Activated CD4-positive, alpha-beta T cell treated with anti-CD3 and anti-CD28 coated beads for 36 hours (primary cell): Measurements from ENCODE around the gene CIZ1. TPM values are rescaled to one million over a fixed set of nuclear protein-coding genes. Genes with fewer than 3 reads are reported as not detected.
"Not testable (repeated sequence)": the region's sequence is repeated elsewhere in the genome, so short reads cannot be mapped to it uniquely, and the experiment has no call there.

Experiments
- ATAC-seq: fragments of 200-7000 bp; cut with Tn5 transposase; one replicate; pipeline ENCODE4 v1.10.0; 2021; ENCODE audit warnings: mild to moderate bottlenecking, moderate library complexity
- CTCF ChIA-PET: fragments of 350-600 bp; sonication (Branson Sonifier 250); formaldehyde crosslinking; loops from one replicate; lab custom pipeline; 2021; ENCODE audit warnings: antibody characterized with exemption; lab: Charles Lee
- POLR2A ChIA-PET: fragments of 350-600 bp; sonication (Branson Sonifier 250); formaldehyde crosslinking; loops from one replicate; lab custom pipeline; 2021; ENCODE audit warnings: antibody characterized with exemption, inconsistent platforms; lab: Charles Lee
- DNase-seq: peaks from one replicate; pipeline ENCODE4 v3.0.0-alpha.2; 2020
- H3K27ac Mint-ChIP-seq: one replicate; pipeline ENCODE4 v1.8.0; 2021; ENCODE audit warnings: mixed read lengths
- H3K27me3 Mint-ChIP-seq: one replicate; pipeline ENCODE4 v1.8.0; 2021; ENCODE audit warnings: mixed read lengths
- H3K36me3 Mint-ChIP-seq: one replicate; pipeline ENCODE4 v1.8.0; 2021; ENCODE audit warnings: low read depth, mixed read lengths
- H3K4me1 Mint-ChIP-seq: one replicate; pipeline ENCODE4 v1.8.0; 2021; ENCODE audit warnings: mixed read lengths
- H3K4me3 Mint-ChIP-seq: one replicate; pipeline ENCODE4 v1.8.0; 2021; ENCODE audit warnings: mild to moderate bottlenecking, moderate library complexity, mixed read lengths
- H3K9me3 Mint-ChIP-seq: one replicate; pipeline ENCODE4 v1.8.0; 2021; ENCODE audit warnings: low read depth, mixed read lengths
- intact Hi-C, 2 experiments: fragments of 100-400 bp; cut with DNase I in 1 of 2; cut with micrococcal nuclease in 1 of 2; formaldehyde crosslinking; loops; one replicate each; pipeline versions ENCODE4 v1.14.2 to v1.15.1; 2022 to 2024; cut with DNase I, micrococcal nuclease
- total RNA-seq, 2 experiments: library from RNA; stranded (reverse); gene quantifications; one replicate each; pipeline ENCODE4 v1.2.3, GENCODE V29; 2021

Gene CIZ1
- total RNA-seq, 2 experiments from 2014 or later = 79.5 to 110 TPM

DNA sequence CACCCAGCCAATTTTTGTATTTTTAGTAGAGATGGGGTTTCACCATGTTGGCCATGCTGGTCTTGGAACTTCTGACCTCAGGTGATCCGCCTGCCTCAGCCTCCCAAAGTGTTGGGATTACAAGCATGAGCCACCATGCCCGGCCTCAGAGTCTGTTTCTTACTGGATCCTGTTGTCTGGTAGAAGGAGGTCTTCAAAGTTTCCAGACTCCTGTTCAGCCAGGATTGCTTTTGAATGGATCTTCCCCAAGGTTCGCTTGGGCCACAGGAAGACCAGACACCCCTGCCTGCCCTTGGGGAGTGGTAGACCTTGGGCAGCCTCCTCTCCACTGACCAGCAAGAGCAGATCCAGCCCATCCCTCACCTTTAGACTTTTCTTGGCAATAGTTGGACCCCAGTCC is 49.8 kb downstream of the CIZ1 start:
- Mint-ChIP-seq H3K36me3 (no peaks in the 10 kb centered on the region), H3K4me3 (no peak overlapping the region), H3K9me3 (no peaks in the 10 kb centered on the region), H3K4me1 (peaks cover 9% of the 10 kb centered on the region), H3K27ac (no peak overlapping the region), H3K27me3 (no peaks in the 10 kb centered on the region)
- DNase-seq (no peak), ATAC-seq (no peak)
- intact Hi-C loops = no loop called here
- ChIA-PET POLR2A (no interaction called here), CTCF (interaction anchor here (0.6 to 2.4 kb wide), 2 partner anchors 9 to 17 kb away, joined by 3 to 6 read pairs; no protein-coding TSS in a partner anchor)

- ATAC-seq (no peak), DNase-seq (no peak)
- no peak overlapping the region for H3K27ac Mint-ChIP-seq
- intact Hi-C loops = no loop called here
- H3K4me3 Mint-ChIP-seq = no peak overlapping the region
- ChIA-PET CTCF (no interaction called here), POLR2A (no interaction called here)
- peaks cover 10% of the 10 kb centered on the region for H3K4me1 Mint-ChIP-seq
- no peaks in the 10 kb centered on the region for H3K9me3 Mint-ChIP-seq
- no peaks in the 10 kb centered on the region for H3K27me3 Mint-ChIP-seq
- H3K36me3 Mint-ChIP-seq = no peaks in the 10 kb centered on the region
Observed at GRCh38 chr9:128139621-128140020, 51.8 kb downstream of the CIZ1 start.

GRCh38 chr9:128138001-128138400 is 53.4 kb downstream of the CIZ1 start:
- POLR2A ChIA-PET = no interaction called here

DNA sequence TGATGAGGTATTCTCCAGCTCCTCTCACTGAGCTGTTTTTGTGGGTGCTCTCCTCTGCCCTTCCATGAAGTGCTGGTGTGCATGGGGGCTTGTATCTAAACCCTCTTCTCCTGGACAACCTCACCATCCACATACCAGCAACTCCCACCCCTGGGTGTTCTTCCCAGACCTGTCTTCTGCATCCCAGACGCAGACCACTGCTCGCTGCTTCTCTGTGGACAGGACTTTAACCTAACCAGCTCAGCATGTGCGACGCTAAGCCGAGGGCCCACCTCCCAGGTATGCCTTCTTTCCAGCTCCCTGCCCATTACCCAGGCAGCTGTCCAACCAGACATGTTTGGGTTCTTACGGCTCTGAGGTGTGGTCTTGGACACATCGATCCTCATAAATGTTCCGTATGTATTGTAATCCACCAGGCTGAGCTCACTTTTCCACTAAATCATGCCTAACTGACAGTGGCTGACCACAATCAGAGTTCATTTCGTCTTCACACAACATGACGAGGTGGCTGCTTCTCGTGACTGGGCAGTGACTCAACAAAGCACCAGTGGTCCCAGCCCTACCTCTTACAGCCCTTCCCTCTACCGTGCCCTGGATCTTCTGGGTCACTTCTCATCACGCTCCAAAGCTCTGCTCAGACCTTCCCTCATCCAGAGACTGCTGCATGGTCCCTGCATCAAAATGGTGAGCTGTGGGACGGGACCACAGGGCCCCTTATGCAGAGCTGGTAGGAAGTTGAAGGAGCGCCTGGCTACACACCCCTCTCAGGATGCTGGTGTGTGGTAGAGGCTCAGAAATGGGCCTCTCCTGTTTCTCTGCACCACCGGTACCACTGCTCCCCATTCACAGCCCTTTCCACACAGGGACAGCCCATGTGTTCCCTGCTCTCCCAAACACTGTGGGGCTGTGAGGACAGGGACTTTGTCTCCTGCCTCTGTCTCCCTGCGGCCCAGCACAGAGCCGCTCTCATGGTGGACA is 54.3 kb downstream of the CIZ1 start:
- intact Hi-C loops = no loop called here
- DNase-seq (no peak), ATAC-seq (no peak)
- Mint-ChIP-seq H3K4me3 (no peak overlapping the region), H3K4me1 (peaks cover 5% of the 10 kb centered on the region), H3K36me3 (no peaks in the 10 kb centered on the region), H3K27me3 (no peaks in the 10 kb centered on the region), H3K27ac (no peak overlapping the region), H3K9me3 (no peaks in the 10 kb centered on the region)
- ChIA-PET CTCF (interaction anchor here (1.2 kb wide), 1 partner anchor 11 kb away, joined by 3 read pairs; no protein-coding TSS in a partner anchor), POLR2A (interaction anchor here (0.6 kb wide), 1 partner anchor 811 kb away, joined by 7 read pairs; no protein-coding TSS in a partner anchor)

More at GRCh38 chr9:128138001-128138400, 53.4 kb downstream of the CIZ1 start:
- H3K9me3 Mint-ChIP-seq = no peaks in the 10 kb centered on the region
- H3K36me3 Mint-ChIP-seq = no peaks in the 10 kb centered on the region
- ATAC-seq = no peak
- CTCF ChIA-PET = no interaction called here
- no peak overlapping the region for H3K4me3 Mint-ChIP-seq
- no peak overlapping the region for H3K27ac Mint-ChIP-seq
- H3K27me3 Mint-ChIP-seq = no peaks in the 10 kb centered on the region
- intact Hi-C loops = no loop called here
- no peak for DNase-seq
- H3K4me1 Mint-ChIP-seq = peaks cover 8% of the 10 kb centered on the region

- POLR2A ChIA-PET, H3K27ac Mint-ChIP-seq, H3K4me1 Mint-ChIP-seq, CTCF ChIA-PET, H3K4me3 Mint-ChIP-seq, H3K36me3 Mint-ChIP-seq, H3K9me3 Mint-ChIP-seq, DNase-seq, H3K27me3 Mint-ChIP-seq, intact Hi-C loops, ATAC-seq: not testable (repeated sequence)
Observed at GRCh38 chr9:128135561-128135960, 55.8 kb downstream of the CIZ1 start.

GRCh38 chr9:128132139-128132538 is 59.2 kb downstream of the CIZ1 start:
- DNase-seq, POLR2A ChIA-PET, H3K27ac Mint-ChIP-seq, ATAC-seq, H3K9me3 Mint-ChIP-seq, intact Hi-C loops, H3K36me3 Mint-ChIP-seq, H3K27me3 Mint-ChIP-seq, H3K4me3 Mint-ChIP-seq: not testable (repeated sequence)
- peaks cover 11% of the 10 kb centered on the region for H3K4me1 Mint-ChIP-seq
- CTCF ChIA-PET = interaction anchor here (0.6 to 1.6 kb wide), 2 partner anchors 15 to 428 kb away, joined by 3 to 6 read pairs; no protein-coding TSS in a partner anchor

DNA sequence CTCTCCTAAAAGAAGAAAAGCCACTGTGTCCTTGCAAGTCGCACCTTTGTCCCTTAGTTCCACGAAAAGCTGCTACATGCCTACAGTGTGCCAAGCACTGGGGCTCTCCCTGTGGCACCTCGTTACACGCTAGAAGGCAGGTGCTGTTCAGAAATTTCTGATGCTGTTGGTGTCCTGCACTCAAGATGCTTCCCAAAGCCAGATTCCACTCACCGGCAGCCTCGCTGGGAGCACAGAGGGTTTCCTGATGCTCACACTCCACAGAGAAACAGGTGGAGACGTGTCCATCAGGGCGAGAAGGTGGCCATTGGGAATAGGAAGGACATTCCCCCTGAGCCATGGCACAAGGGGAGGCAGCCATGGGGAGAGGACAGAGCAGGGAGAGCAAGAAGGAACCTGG is 60.0 kb downstream of the CIZ1 start:
- H3K27me3 Mint-ChIP-seq, intact Hi-C loops, ATAC-seq, H3K27ac Mint-ChIP-seq, DNase-seq, H3K9me3 Mint-ChIP-seq, H3K4me3 Mint-ChIP-seq, CTCF ChIA-PET, H3K36me3 Mint-ChIP-seq, POLR2A ChIA-PET: not testable (repeated sequence)
- peaks cover 12% of the 10 kb centered on the region for H3K4me1 Mint-ChIP-seq

GRCh38 chr9:128130651-128131050 is 60.7 kb downstream of the CIZ1 start:
- H3K27me3 Mint-ChIP-seq, POLR2A ChIA-PET, H3K27ac Mint-ChIP-seq, H3K36me3 Mint-ChIP-seq, DNase-seq, ATAC-seq, H3K4me3 Mint-ChIP-seq, H3K9me3 Mint-ChIP-seq, intact Hi-C loops: not testable (repeated sequence)
- CTCF ChIA-PET = interaction anchor here (0.6 kb wide), 1 partner anchor 19 kb away, joined by 4 read pairs; no protein-coding TSS in a partner anchor
- peaks cover 19% of the 10 kb centered on the region for H3K4me1 Mint-ChIP-seq

DNA sequence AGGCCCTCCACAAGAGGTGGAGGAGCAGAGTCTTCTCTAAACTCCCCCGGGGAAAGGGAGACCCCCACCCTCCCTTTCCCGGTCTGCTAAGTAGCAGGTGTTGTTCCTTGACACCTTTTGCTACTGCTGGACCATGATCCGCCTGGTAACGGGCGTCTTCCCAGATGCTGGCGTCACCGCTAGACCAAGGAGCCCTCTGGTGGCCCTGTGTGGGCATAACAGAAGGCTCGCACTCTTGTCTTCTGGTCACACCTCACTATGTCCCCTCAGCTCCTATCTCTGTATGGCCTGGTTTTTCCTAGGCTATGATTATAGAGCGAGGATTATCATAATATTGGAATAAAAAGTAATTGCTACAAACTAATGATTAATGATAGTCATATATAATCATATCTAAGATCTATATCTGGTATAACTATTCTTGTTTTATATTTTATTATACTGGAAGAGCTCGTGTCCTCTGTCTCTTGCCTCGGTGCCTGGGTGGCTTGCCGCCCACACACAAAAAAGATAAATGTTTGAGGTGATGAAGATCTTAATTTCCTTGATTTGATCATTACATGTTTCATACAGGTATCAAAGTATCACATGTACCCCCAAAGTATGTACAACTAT is 61.3 kb downstream of the CIZ1 start:
- peak; percentile 75 for DNase-seq
- ATAC-seq, H3K36me3 Mint-ChIP-seq, H3K27ac Mint-ChIP-seq, H3K9me3 Mint-ChIP-seq, H3K4me3 Mint-ChIP-seq, H3K27me3 Mint-ChIP-seq, POLR2A ChIA-PET: not testable (repeated sequence)
- CTCF ChIA-PET = interaction anchor here (0.6 kb wide), 1 partner anchor 20 kb away, joined by 4 read pairs; no protein-coding TSS in a partner anchor
- intact Hi-C loops = loop anchor here (2.0 to 5.0 kb wide), 7 partner anchors 31 to 908 kb away; partner anchors contain the start of genes BBLN (in 1 of the 2), CIZ1 (in 1 of the 2), COQ4 (in 1 of the 2) and DPM2 (in 1 of the 2)
- H3K4me1 Mint-ChIP-seq = peaks cover 24% of the 10 kb centered on the region

DNA sequence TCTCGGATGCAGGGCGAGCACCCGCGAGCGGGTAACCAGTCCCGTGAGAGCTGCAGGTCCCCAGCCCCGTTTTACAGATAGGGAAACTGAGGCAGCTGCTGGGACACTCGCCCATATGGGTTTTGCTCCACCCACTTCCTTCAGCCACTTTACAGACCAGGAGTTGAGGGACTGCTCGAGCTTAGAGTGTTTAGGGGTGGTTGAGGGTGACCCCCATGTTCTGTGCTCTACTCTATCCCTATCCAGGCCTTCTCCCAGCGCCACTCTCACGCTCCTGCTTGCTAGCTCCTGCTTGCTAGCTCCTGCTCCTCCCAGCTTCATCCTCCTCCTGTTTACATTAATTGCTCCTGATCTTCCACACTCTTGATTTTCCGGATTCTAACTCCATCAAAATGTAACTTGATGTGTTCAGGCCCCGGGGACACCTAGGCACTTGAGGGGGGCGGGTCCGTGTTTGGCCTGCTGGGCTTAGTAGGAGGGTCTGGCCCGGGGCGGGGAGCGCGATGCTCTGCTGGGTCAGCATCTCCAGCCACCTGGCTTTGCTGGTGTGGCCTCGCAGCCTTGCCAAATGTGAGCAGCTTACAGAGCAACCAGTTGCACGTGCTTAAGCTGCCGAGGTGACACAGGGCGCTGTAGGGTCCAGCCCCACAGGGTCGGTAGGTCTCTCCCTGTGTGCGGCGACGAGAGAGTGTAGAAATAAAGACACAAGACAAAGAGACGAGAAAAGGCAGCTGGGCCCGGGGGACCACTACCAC is 62.4 kb downstream of the CIZ1 start:
- Mint-ChIP-seq H3K4me3 (peak overlapping the region; percentile 96), H3K27ac (peak overlapping the region; percentile 75), H3K4me1 (peaks cover 29% of the 10 kb centered on the region), H3K9me3 (no peaks in the 10 kb centered on the region), H3K36me3 (peaks cover 11% of the 10 kb centered on the region), H3K27me3 (peaks cover 2% of the 10 kb centered on the region)
- ATAC-seq (no peak), DNase-seq (no peak)
- POLR2A ChIA-PET = interaction anchor here (0.6 to 1.3 kb wide), 2 partner anchors 32 to 1043 kb away, joined by 4 to 6 read pairs; no protein-coding TSS in a partner anchor
- CTCF ChIA-PET = interaction anchor here (0.5 to 1.9 kb wide), 7 partner anchors 12 to 1751 kb away, joined by 3 to 6 read pairs (median 4); no protein-coding TSS in a partner anchor
- intact Hi-C loops = loop anchor here (1.0 to 5.0 kb wide), 23 partner anchors 31 to 907 kb away; partner anchors contain the start of genes BBLN (in 2 of the 2), COQ4 (in 2 of the 2), NAIF1 (in 2 of the 2) and TRUB2 (in 2 of the 2)
